ENCODE data around the gene FAM167B. TPM values are rescaled to one million over a fixed set of nuclear protein-coding genes. Genes with fewer than 3 reads are reported as not detected.

The FAM167B gene
- total RNA-seq, 1 experiment from 2014 or later = 4.1 TPM

DNA sequence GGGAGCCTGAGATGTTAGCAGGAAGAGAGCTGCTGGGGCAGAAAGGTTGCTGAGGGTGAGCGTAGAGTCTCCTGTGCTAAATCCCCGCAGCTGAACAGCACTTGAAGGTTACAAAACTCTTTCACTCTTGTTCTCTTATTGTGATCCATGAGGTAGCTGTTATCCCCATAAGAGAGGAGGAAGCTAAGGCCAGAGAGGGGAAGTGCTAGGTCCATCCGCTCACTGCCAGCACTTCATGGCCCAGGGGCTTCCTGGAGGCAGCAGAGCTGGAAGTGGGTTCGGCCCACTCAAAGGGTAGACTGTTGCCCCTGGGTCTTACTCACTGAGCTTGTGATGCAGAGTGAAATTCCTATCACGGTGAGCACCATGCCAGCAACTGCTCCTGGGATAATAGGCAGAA, 30.5 kb upstream of the FAM167B start:
- no peak overlapping the region for H3K4me3 ChIP-seq (ENCODE audit: insufficient read depth, low read depth, low read length)
- peaks cover 8% of the 10 kb centered on the region for H3K36me3 ChIP-seq (replicated peaks; ENCODE audit: control insufficient read depth, insufficient read depth, low read length)
- DNase-seq = no peak
- no peaks in the 10 kb centered on the region for H3K27me3 ChIP-seq (ENCODE audit: control insufficient read depth, insufficient read depth, low read length)

DNA sequence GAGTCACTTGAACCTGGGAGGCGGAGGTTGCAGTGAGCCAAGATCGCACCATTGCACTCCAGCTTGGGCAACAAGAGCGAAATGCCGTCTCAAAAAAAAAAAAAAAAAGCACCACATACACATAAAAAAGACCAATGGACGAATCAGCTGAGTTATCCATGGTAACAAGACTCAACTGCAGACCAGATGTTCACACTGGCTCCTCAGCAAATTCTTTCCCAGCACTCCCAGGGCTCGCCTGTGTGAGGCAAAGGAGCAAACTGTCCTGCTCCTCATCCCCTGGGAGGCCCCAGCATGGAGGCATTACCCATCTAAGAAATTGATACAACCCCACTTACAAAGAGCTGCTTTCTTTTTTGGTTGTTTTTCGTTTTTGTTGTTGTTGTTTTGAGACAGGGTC, 28.0 kb upstream of the FAM167B start:
- Histone ChIP-seq H3K4me3 (ENCODE audit: insufficient read depth, low read depth, low read length) (no peak overlapping the region), H3K36me3 (replicated peaks; ENCODE audit: control insufficient read depth, insufficient read depth, low read length) (peaks cover 13% of the 10 kb centered on the region), H3K27me3 (ENCODE audit: control insufficient read depth, insufficient read depth, low read length) (no peaks in the 10 kb centered on the region)
- DNase-seq = no peak

DNA sequence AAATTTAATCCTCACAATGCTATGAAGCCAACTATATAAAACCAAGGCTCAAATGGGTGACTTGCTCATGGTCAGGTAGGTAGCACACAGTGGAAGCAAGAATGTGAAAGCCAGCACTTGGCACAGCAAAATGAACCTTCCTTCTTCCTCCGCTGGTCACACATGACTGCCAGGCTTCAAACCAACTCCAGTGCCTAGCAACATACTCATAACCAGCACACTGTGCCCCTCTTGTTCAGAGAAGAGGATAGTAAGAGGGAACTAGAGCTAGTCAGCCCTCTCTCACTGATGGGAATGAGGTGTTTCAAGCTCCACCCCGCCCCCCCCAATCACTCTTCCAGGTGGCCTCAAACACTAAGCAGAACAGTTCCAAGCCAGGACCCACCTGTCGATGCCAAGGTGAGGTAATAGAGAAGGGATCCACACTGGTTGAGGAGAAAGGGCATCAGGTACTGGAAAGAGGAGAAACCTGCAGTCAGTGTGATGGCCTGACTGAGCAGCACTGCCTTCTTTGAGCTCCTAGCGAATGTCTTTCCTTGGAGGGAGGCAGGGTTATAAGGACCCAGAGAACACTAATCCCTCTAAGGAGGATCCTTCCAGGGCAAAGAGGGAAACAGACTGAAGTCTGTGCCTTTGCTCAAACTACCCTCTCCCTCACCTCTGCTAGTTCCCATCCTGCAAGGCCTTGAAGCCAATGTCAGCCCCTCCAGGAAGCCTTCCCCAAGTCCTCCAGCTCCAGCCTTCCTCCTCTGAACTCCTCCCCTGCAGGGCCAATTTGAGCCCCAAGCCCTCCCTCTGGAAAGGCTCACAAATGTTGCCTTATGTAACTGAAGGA, 26.1 kb upstream of the FAM167B start:
- no peak for DNase-seq
- no peaks in the 10 kb centered on the region for H3K27me3 ChIP-seq (ENCODE audit: control insufficient read depth, insufficient read depth, low read length)
- peaks cover 19% of the 10 kb centered on the region for H3K36me3 ChIP-seq (replicated peaks; ENCODE audit: control insufficient read depth, insufficient read depth, low read length)
- H3K4me3 ChIP-seq (ENCODE audit: insufficient read depth, low read depth, low read length) = peak overlapping the region; percentile 98

DNA sequence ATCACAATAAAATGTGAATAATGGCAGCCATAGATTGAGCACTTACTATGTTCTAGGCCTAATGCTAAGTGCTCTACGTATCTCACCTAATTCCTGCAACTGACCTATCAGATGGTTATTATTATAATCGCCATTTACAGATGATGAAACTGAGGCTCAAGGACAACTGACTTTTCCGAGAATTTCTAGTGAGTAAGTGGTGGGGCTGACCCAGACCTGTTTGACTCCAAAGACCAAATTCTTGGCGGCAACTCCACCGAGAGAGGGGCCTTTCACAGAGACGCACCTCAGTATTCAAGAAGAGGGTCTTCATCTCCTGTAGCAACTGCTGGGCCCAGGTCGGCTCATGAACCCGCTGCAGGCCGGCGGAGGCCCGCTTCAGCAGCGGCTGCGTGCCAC, 25.4 kb upstream of the FAM167B start:
- Histone ChIP-seq H3K27me3 (ENCODE audit: control insufficient read depth, insufficient read depth, low read length) (no peaks in the 10 kb centered on the region), H3K36me3 (replicated peaks; ENCODE audit: control insufficient read depth, insufficient read depth, low read length) (peaks cover 23% of the 10 kb centered on the region), H3K4me3 (ENCODE audit: insufficient read depth, low read depth, low read length) (peak overlapping the region; percentile 98)
- DNase-seq = no peak

DNA sequence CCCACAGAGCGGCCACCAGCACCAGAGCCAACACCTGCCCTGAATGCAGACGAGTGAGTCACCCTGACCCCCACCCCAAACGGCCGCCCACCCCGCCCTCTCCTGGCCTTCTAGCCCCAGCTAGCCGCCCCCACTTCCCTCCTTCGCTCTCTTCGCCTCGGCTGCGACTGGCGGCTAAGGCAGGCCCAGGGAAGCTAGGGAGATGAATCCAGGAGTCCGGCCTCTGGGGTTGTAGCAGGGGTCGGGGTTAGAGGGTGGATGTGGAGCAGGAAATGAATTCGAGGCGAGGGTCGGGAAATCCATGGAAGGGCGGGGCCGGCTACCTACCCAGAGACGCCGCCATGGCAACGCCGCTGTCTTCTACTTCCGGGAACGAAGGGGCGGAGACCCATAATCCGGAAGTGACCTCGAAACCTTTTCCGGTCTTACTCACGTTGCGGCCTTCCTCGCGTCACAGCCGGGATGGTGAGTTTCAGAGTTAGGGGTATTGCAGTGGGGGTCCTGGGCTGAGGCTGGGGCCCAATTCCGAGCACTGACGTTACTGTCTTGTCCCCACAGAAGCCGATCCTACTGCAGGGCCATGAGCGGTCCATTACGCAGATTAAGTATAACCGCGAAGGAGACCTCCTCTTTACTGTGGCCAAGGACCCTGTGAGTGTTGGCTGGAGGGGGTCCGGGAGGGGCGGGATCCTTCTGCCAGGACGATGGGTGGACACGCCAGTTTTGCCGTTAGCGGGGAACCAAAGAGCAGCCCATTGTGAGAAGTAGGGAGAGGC, 24.9 kb upstream of the FAM167B start, which contains the start of the genes EIF3I and TMEM234:
Gene EIF3I (plus strand): TSS at position 428 of the 776 bp plus-strand sequence. CDS start 35 bp downstream, at position 463.
Gene TMEM234 (minus strand): TSS at position 374 of the 776 bp plus-strand sequence. CDS start 31 bp downstream, at position 343.
- no peaks in the 10 kb centered on the region for H3K27me3 ChIP-seq (ENCODE audit: control insufficient read depth, insufficient read depth, low read length)
- peaks cover 20% of the 10 kb centered on the region for H3K36me3 ChIP-seq (replicated peaks; ENCODE audit: control insufficient read depth, insufficient read depth, low read length)
- H3K4me3 ChIP-seq (ENCODE audit: insufficient read depth, low read depth, low read length) = peak within 1 kb of the TSS; percentile 98
- peak; percentile 96 for DNase-seq

DNA sequence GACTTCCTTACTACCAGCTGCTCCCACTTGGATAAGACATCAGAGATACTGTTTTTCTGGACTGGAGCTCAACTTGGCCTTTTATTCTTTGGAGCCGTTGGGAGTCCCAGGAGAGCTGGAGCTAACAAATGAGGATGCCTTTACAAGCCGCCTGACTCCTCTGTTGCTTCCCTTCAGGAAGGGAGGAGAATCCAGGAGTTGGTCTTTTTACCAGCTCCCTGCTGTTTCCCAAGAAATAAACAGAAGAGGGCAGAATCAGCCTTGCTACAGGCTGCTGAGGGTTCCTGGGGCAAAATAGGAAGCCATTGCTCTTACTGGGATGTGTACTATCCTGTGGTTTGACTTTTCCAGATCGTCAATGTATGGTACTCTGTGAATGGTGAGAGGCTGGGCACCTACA, 23.3 kb upstream of the FAM167B start:
- H3K27me3 ChIP-seq (ENCODE audit: control insufficient read depth, insufficient read depth, low read length) = no peaks in the 10 kb centered on the region
- DNase-seq = no peak
- H3K4me3 ChIP-seq (ENCODE audit: insufficient read depth, low read depth, low read length) = no peak overlapping the region
- H3K36me3 ChIP-seq (replicated peaks; ENCODE audit: control insufficient read depth, insufficient read depth, low read length) = peaks cover 32% of the 10 kb centered on the region

DNA sequence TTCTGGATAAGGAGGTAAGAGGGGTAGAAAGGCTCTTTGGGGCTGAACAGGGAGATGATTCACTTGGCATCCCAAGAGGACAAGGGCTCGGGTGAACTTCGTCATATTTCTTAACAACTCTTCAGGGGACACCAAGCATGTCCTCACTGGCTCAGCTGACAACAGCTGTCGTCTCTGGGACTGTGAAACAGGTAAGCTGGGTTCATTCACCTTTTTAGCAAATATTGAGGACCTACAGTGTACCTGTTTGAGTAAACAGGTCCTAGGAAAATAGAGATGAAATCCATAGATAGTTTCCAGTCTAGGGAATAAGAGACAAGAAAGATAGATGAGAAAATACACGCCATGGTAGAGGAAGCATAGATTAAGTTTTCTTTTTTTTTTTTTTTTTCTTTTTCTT, 22.7 kb upstream of the FAM167B start:
- DNase-seq = no peak
- Histone ChIP-seq H3K36me3 (replicated peaks; ENCODE audit: control insufficient read depth, insufficient read depth, low read length) (peaks cover 36% of the 10 kb centered on the region), H3K27me3 (ENCODE audit: control insufficient read depth, insufficient read depth, low read length) (no peaks in the 10 kb centered on the region), H3K4me3 (ENCODE audit: insufficient read depth, low read depth, low read length) (no peak overlapping the region)

DNA sequence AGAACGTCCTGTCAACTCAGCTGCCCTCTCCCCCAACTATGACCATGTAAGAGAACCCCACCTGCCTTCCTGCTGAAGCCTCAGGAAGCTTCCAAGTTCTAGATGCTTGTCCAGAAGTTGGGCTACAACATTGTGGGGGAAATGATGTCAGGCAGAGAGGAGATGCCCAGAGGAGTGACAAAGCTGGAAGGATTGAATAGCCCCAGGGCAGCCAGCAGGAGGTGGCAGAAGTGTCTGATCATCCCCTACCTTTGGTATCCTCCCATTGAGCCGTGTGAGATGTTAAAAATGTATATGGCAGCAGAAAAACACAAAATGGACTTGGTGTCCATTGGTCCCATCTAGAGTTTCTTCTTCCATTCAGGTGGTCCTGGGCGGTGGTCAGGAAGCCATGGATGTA, 18.3 kb upstream of the FAM167B start:
- DNase-seq = no peak
- H3K4me3 ChIP-seq (ENCODE audit: insufficient read depth, low read depth, low read length) = no peak overlapping the region
- peaks cover 40% of the 10 kb centered on the region for H3K36me3 ChIP-seq (replicated peaks; ENCODE audit: control insufficient read depth, insufficient read depth, low read length)
- no peaks in the 10 kb centered on the region for H3K27me3 ChIP-seq (ENCODE audit: control insufficient read depth, insufficient read depth, low read length)

DNA sequence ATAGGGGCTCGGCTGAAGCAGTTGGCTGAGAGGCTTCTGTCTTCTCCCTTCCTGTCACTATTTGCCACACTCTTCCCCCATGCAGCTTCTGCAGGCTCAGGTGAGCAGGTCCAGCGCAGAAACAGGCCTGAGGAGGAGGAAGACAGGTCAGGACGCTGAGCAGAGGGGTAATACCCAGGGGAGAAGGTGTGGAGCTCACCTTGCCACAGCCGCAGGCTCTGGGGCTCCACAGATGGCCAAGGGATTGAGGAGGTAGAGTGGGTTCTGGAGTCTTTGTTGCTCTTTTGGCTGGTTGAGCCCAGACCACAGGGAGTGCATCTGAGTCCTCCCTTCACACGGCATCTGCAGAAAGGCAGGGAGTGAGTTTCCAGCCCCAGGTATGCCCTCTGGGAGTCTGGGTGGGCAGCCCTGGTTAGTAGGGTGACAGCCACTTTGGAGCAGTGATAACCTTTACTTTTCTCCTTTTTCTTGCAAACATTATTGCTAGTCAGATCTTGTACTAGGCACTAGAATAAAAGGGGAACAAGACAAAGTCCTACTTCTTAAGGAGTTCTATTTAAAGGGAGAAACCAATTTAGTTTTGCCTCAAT, 15.1 kb upstream of the FAM167B start:
- DNase-seq = no peak
- no peak overlapping the region for H3K4me3 ChIP-seq (ENCODE audit: insufficient read depth, low read depth, low read length)
- H3K27me3 ChIP-seq (ENCODE audit: control insufficient read depth, insufficient read depth, low read length) = no peaks in the 10 kb centered on the region
- H3K36me3 ChIP-seq (replicated peaks; ENCODE audit: control insufficient read depth, insufficient read depth, low read length) = peaks cover 27% of the 10 kb centered on the region

DNA sequence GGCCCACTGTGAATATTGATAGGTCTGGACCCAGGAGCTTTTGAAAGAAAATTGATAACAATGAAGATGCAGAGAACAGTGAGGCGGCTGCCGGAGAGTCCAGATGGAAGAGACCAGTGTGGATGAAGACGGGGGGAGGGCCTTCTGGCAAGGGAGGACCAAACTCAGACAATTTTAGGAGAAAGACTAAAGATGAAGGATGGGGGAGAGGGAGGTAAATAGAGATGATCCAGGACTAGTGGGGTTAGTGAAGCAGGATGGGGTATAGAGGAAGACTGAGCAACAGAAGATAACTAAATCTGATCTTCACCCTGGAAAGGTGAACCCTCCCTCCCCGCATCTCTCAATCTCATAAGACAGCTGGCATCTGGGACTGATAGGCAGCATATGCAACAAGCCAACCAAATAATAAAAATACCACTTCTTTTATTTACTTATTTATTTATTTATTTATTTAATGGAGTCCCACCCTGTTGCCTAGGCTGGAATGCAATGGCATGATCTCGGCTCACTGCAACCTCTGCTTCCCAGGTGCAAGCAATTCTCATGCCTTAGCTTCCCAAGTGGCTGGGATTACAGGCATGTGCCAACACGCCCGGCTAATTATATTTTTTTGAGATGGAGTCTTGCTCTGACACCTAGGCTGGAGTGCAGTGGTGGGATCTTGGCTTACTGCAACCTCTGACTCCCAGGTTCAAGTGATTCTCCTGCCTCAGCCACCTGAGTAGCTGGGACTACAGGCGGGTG, 14.3 kb upstream of the FAM167B start:
- H3K36me3 ChIP-seq (replicated peaks; ENCODE audit: control insufficient read depth, insufficient read depth, low read length) = peaks cover 23% of the 10 kb centered on the region
- no peak overlapping the region for H3K4me3 ChIP-seq (ENCODE audit: insufficient read depth, low read depth, low read length)
- DNase-seq = no peak
- no peaks in the 10 kb centered on the region for H3K27me3 ChIP-seq (ENCODE audit: control insufficient read depth, insufficient read depth, low read length)

DNA sequence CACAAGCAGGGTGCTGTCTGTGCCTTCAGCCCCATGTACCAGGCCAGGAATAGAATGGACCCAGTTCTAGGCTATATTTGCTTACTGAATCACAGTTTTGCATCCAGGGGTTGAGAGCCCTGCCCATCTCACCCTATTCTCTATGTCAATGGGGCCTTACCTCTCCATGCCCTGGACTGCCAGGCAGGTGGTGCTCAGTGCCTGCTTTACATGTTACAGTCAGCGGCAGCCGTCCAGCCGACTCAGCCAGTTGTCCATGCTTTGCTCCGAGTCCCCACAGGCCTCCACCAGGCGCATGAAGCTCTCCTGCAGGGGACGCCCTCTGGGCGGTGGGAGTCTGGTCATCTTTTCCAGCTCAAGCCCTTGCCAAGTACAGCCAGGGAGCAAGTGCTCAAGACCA, 12.2 kb upstream of the FAM167B start:
- peak; percentile 49 for DNase-seq
- Histone ChIP-seq H3K27me3 (ENCODE audit: control insufficient read depth, insufficient read depth, low read length) (no peaks in the 10 kb centered on the region), H3K4me3 (ENCODE audit: insufficient read depth, low read depth, low read length) (no peak overlapping the region), H3K36me3 (replicated peaks; ENCODE audit: control insufficient read depth, insufficient read depth, low read length) (peaks cover 11% of the 10 kb centered on the region)

DNA sequence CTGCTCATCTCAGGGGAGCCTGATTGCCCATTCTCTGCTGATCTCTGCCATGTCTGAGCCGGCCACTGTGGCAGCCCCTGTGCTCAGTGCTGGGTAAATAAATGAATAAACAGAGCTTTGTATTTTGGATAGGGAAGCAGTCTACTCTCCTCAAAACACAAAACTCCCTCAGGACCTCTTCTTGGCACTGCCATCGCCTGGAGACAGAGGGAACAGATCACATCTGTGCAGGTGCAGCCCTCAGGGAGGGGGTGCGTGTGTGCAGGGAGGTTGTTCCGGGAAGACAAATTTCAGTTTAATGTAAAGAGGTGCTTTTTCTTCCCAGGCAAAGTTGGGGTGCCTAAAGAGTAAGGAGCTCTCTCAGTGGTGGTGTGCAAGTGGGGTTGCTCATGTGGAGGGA, 7.7 kb upstream of the FAM167B start:
- peak; percentile 66 for DNase-seq
- H3K4me3 ChIP-seq (ENCODE audit: insufficient read depth, low read depth, low read length) = peak overlapping the region; percentile 70
- H3K27me3 ChIP-seq (ENCODE audit: control insufficient read depth, insufficient read depth, low read length) = peaks cover 5% of the 10 kb centered on the region; the same call in 1 of the 2 replicates
- H3K36me3 ChIP-seq (replicated peaks; ENCODE audit: control insufficient read depth, insufficient read depth, low read length) = peaks cover 3% of the 10 kb centered on the region

DNA sequence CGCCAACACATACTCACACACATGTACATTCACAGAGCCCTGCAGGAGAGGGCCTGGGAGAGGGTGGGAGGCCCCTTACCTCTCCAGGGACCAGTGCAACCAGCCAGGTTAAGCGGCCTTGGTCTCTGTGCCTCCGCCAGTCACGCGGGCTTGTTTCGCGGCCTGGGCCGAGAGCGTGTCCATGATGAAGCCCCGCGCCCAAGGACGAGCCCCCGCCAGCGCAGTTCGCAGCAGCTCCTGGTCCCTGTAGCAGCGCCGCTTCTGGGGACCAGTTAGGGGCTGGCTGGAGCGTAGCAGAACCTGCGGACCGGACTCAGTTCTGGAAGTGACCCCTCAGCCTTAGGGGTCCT, 7.3 kb upstream of the FAM167B start:
- Histone ChIP-seq H3K4me3 (ENCODE audit: insufficient read depth, low read depth, low read length) (peak overlapping the region; percentile 70), H3K27me3 (ENCODE audit: control insufficient read depth, insufficient read depth, low read length) (peaks cover 5% of the 10 kb centered on the region; the same call in 1 of the 2 replicates), H3K36me3 (replicated peaks; ENCODE audit: control insufficient read depth, insufficient read depth, low read length) (peaks cover 1% of the 10 kb centered on the region)
- DNase-seq = no peak
